Midbrain (tissue), 1 donor: Measurements from ENCODE around the gene DGKE.
A peak's percentile ranks its signal among the peaks of the same experiment; 100 is the strongest.

Source experiments
- DNase-seq: peaks from one replicate; lab custom pipeline; 2025; lab: John Stamatoyannopoulos, UW

DGKE gene

DNA sequence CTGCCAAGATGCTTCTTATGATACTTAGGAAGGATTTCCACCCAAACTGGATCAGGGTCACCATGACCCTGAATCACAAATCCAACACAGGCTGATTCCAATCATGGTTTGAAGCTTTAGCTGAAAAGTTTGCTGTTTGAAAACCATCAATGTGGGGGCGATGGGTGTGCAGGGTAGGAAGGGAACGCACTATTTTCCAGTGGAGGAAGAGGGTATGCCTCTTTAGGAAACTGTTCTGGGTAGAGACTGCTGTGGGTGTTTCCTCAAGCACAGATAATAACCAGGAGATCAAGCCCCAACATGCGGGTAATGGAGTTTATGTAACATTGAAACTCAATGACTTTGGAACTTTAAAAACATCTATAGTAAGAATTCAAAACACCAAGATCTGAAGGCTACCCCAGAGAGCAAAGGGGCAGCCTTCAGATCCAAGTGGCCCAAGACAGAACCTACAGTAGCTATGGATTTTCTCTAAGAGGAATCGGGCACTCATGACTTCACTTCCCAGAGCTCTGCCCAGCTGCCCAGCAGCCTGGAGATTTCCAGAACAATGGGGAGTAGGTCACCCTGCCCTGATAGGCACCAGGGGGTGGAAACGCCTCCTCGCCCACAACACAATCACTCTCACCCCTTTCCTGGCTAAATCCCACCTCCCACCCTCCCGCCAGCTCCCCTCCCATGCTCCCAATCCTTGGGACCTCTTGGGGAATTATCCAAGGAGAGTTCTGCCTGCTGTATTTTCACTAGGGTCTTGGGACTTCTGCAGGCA lies 57.1 kb downstream of the DGKE start:
- DNase-seq, result no peak

DNA sequence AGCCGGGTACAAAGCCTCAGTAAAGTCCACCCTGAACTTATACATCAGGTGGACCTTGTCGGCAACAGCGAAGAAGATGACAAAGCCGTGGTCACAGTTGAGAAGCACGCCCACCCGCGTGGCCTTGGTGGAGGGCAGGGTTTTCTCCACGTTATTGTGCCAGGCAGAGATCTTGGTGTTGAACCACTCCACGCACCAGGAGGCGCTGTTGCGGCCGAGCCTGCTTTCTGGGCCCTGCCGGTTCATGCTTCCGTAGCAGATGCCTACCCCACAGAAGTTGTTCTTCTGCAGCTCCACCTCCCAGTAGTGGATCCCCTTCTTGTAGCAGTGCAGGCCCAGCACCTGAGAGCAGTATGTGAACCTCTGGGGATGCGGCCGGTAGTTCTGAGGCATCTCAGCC lies 57.8 kb downstream of the DGKE start:
- no peak for DNase-seq

GRCh38 chr17:56892333-56892732 lies 58.4 kb downstream of the DGKE start:
- DNase-seq, result no peak

GRCh38 chr17:56893503-56893902 lies 59.6 kb downstream of the DGKE start:
- no peak for DNase-seq

GRCh38 chr17:56894859-56895455 lies 61.0 kb downstream of the DGKE start:
- DNase-seq, result no peak

DNA sequence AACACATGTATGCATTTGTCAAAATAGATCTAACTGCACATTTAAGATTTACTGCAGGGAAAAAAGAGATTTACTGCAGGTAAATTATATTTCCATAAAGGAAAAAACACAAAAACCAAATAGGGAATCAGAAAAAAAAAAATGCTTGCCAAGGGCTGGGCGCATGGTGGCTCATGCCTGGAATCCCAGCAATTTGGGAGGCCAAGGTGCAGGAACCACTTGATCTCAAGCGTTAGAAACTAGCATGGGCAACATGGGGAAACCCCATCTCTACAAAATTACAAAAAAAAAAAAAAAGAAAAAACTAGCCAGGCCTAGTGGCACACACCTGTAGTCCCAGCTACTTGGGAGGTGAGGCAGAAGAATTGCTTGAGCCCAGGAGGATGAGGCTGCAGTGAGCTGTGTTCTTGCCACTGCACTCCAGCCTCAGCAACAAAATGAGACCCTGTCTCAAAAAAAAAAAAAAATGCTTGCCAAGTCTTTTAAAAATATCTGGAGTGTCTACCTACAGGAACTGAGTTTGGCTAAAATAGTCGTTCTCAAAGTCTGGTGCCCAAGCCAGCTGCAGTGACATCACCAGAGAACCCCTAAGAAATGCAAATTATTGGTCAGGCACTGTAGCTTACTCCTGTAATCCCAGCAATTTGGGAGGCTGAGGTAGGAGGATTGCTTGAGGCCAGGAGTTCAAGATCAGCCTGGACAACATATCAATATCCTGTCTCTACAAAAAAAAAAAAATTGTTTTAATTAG lies 62.4 kb downstream of the DGKE start:
- no peak for DNase-seq

- no peak for DNase-seq
These were observed 63.0 kb downstream of the DGKE start for GRCh38 chr17:56896968-56897359.

GRCh38 chr17:56897646-56898424 lies 63.9 kb downstream of the DGKE start:
- no peak for DNase-seq

DNA sequence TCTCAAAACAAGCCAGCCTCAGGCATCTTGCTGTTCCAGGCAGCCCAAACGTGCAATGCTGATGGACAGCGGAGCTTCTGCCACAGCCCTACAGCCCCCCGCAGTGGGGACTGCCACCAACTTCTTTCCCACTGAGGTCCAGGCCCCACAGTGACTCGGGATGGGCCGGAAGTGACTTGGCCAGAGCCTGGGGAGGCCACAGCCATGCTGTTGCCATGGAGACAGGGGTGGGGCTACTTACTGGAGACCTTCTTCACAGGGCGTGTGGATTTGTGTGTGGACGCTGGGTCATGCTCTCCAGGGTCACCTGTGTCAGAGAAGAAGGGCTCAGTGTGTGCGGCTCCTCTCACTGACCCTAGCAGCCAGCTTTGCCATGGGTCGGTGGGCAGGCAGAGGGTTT lies 64.9 kb downstream of the DGKE start:
- DNase-seq, result no peak

DNA sequence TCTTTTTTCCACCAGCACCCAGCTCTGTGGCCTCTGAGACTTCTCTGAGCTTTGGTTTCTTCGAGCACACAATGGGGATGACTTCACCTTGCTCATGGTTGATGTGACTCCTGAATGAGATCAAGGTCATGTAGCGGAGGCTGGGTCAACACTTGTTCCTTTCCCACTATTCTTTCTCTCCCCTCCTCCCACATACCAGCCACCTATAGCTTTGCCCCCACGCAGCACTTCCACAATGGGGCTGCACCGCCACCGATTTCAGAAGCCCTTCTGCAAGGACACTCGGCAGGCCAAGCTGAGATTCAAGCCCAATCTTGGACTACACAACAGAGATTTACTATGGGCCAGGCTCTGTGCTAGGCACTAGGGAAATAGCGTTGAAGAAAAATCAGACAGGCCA lies 65.5 kb downstream of the DGKE start:
- no peak for DNase-seq

- no peak for DNase-seq
These were observed 68.4 kb downstream of the DGKE start for GRCh38 chr17:56902348-56902747.

DNA sequence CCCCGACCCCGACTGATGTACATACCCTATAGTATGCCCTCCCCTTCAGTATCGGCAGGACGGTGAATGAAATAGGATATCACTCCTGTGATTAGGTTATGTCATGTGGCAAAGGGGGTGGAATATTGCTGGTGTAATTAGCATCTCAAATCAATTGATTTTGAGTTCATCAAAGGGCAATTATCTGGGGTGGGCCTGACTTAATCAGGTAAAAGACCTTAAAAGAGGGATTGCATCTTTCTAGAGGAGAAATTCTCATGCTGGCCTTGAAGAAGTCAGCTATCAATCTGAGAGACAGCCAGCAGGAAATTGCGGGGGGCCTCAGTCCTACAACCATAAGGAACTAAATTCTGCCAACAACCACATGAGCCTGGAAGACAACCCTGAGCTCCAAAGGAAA lies 69.6 kb downstream of the DGKE start:
- no peak for DNase-seq

GRCh38 chr17:56908001-56908542 lies 74.1 kb downstream of the DGKE start:
- no peak for DNase-seq

DNA sequence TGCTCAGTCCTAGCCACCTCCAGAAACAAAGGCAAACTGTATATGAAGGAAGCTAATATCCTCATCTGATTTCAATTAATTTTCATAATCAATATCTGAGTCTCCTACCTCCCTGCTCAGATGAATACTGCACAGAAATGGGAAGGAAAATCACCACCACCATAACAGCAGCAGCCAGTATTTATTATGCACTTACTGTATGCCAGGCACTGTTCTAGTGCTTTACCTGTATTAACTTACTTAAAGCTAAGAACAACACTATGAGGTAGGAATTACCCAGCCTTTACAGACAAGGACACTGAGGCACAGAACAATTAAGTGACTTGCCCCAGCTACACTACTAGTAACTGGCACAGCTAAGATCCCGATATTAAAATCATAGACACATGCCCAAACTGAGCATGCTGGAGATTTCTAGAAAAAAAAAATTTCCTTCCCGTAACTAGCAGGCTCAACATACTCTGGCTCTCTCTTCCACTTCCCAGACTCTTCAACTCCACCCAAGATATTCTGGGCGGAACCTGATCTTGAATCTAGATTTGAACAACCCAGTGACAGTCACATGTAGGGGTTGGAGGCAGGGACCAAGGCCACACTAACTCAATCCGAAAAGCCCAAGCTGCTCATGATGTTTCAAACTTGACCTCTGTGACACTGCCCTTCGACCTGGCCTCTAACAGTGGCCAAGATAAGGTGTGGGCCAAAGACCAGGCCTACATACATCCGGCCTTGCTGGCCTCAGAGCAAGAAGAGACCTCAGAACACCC lies 76.0 kb downstream of the DGKE start:
- no peak for DNase-seq

GRCh38 chr17:56910509-56911235 lies 76.7 kb downstream of the DGKE start:
- no peak for DNase-seq

GRCh38 chr17:56912105-56912999 lies 78.4 kb downstream of the DGKE start:
- no peak for DNase-seq

- no peak for DNase-seq
These were observed 79.0 kb downstream of the DGKE start for GRCh38 chr17:56913000-56913311.

DNA sequence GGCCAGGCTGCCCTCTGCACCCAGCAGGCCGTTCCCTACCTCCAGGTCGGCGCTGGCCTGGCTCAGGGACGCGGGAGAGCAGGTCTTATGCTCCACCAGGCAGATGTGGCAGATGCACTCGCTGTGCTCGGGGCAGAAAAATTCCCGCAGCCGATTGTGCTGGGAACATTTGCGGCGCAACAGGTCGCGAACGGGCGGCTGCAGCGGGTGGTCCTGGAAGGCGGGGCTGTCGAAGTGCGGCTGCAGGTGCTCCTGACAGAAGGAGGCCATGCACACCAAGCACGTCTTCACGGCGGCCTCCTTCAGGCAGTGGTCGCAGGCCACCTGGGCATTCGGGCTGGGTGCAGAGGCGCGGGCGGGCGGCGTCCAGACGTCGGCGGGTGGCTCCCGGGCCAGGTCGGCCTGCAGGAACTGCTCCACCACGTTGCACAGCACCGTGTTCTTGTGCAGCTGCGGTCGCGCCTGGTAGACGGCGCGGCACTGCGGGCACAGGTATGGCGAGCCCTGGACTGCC lies 79.5 kb downstream of the DGKE start:
- no peak for DNase-seq

- DNase-seq, result peak; percentile 66
These were observed 80.1 kb downstream of the DGKE start, which contains the start of gene TRIM25 for GRCh38 chr17:56913867-56914580. TSS of gene TRIM25 (minus strand) at chr17:56914049. CDS start at chr17:56913988, 61 bp downstream.
